Measurements from ENCODE around the gene ITGB7.

The ITGB7 gene

GRCh38 chr12:53222170-53222721, 15.2 kb upstream of the ITGB7 start:
- no peak for TF ChIP-seq CTCF (IDR thresholded peaks at IDR 0.05; ENCODE audit: borderline replicate concordance, control extremely low read depth, extremely low read depth, insufficient read depth, missing control alignments)
- no peak for DNase-seq (ENCODE audit: low spot score)
- in situ Hi-C loops (cut with MboI; ENCODE audit: low sequenced_read_pairs, unreplicated experiment): no loop called here

GRCh38 chr12:53221203-53222080, 14.4 kb upstream of the ITGB7 start:
- in situ Hi-C loops (cut with MboI; ENCODE audit: low sequenced_read_pairs, unreplicated experiment): no loop called here
- TF ChIP-seq CTCF (IDR thresholded peaks at IDR 0.05; ENCODE audit: borderline replicate concordance, control extremely low read depth, extremely low read depth, insufficient read depth, missing control alignments): peak; percentile 48

GRCh38 chr12:53220694-53221202, 13.7 kb upstream of the ITGB7 start:
- in situ Hi-C loops (cut with MboI; ENCODE audit: low sequenced_read_pairs, unreplicated experiment): no loop called here
- DNase-seq (ENCODE audit: low spot score): peak; percentile 96

More at GRCh38 chr12:53221203-53222080, 14.4 kb upstream of the ITGB7 start:
- peak; percentile 82 for DNase-seq (ENCODE audit: low spot score)

GRCh38 chr12:53219956-53220693, 13.1 kb upstream of the ITGB7 start:
- in situ Hi-C loops (cut with MboI; ENCODE audit: low sequenced_read_pairs, unreplicated experiment): no loop called here
- no peak for TF ChIP-seq CTCF (IDR thresholded peaks at IDR 0.05; ENCODE audit: borderline replicate concordance, control extremely low read depth, extremely low read depth, insufficient read depth, missing control alignments)

More at GRCh38 chr12:53220694-53221202, 13.7 kb upstream of the ITGB7 start:
- TF ChIP-seq CTCF (IDR thresholded peaks at IDR 0.05; ENCODE audit: borderline replicate concordance, control extremely low read depth, extremely low read depth, insufficient read depth, missing control alignments): no peak

GRCh38 chr12:53219292-53219955, 12.4 kb upstream of the ITGB7 start:
- DNase-seq (ENCODE audit: low spot score): peak; percentile 74
- in situ Hi-C loops (cut with MboI; ENCODE audit: low sequenced_read_pairs, unreplicated experiment): no loop called here

More at GRCh38 chr12:53219956-53220693, 13.1 kb upstream of the ITGB7 start:
- peak; percentile 92 for DNase-seq (ENCODE audit: low spot score)

More at GRCh38 chr12:53219292-53219955, 12.4 kb upstream of the ITGB7 start:
- TF ChIP-seq CTCF (IDR thresholded peaks at IDR 0.05; ENCODE audit: borderline replicate concordance, control extremely low read depth, extremely low read depth, insufficient read depth, missing control alignments): no peak
